HEK293 (cell line): Measurements from ENCODE around the gene PLCB3.

Source experiments
- BCL11A ChIP-seq: fragments of 450-650 bp; formaldehyde crosslinking; IDR thresholded peaks from 2 replicates; pipeline ENCODE4 v1.5.1; 2016; ENCODE audit warnings: low read depth, missing biosample characterization, missing genetic modification characterization
- CTCF ChIP-seq: fragments of 450-650 bp; formaldehyde crosslinking; IDR thresholded peaks from 2 replicates; pipeline ENCODE4 v1.5.1; 2016; ENCODE audit warnings: missing biosample characterization, missing genetic modification characterization
- GFI1B ChIP-seq: fragments of 450-650 bp; formaldehyde crosslinking; IDR thresholded peaks from 2 replicates; pipeline ENCODE4 v1.5.1; 2016; ENCODE audit warnings: missing biosample characterization, missing genetic modification characterization
- GLIS2 ChIP-seq: fragments of 450-650 bp; formaldehyde crosslinking; IDR thresholded peaks from 2 replicates; pipeline ENCODE4 v1.5.1; 2016; ENCODE audit warnings: missing biosample characterization, missing genetic modification characterization
- HOXC10 ChIP-seq: sonication (generic); formaldehyde crosslinking; IDR thresholded peaks from 2 replicates; pipeline ENCODE4 v1.8.1; 2023; ENCODE audit warnings: mild to moderate bottlenecking, missing genetic modification reagents
- HOXD13 ChIP-seq: sonication (generic); formaldehyde crosslinking; IDR thresholded peaks from 2 replicates; pipeline ENCODE4 v1.8.0; 2022; ENCODE audit warnings: missing genetic modification reagents, borderline replicate concordance
- KLF10 ChIP-seq: fragments of 450-650 bp; IDR thresholded peaks from 2 replicates; pipeline ENCODE4 v1.5.1; 2018; ENCODE audit warnings: missing biosample characterization, mild to moderate bottlenecking, missing genetic modification characterization
- KLF7 ChIP-seq: fragments of 450-650 bp; formaldehyde crosslinking; IDR thresholded peaks from 2 replicates; pipeline ENCODE4 v1.5.1; 2016; ENCODE audit warnings: missing biosample characterization, missing genetic modification characterization, borderline replicate concordance
- OVOL3 ChIP-seq: fragments of 450-650 bp; formaldehyde crosslinking; IDR thresholded peaks from 2 replicates; pipeline ENCODE4 v1.5.1; 2016; ENCODE audit warnings: missing biosample characterization, missing genetic modification characterization
- PRDM10 ChIP-seq: fragments of 450-650 bp; formaldehyde crosslinking; IDR thresholded peaks from 2 replicates; pipeline ENCODE4 v1.5.1; 2016; ENCODE audit warnings: missing biosample characterization, missing genetic modification characterization
- PRDM6 ChIP-seq: fragments of 450-650 bp; formaldehyde crosslinking; IDR thresholded peaks from 2 replicates; pipeline ENCODE4 v1.5.1; 2017; ENCODE audit warnings: missing biosample characterization, missing genetic modification characterization
- SALL2 ChIP-seq: fragments of 450-650 bp; formaldehyde crosslinking; IDR thresholded peaks from 2 replicates; pipeline ENCODE4 v1.5.0; 2017; ENCODE audit warnings: missing biosample characterization, mild to moderate bottlenecking, missing genetic modification characterization, borderline replicate concordance
- SCRT1 ChIP-seq: fragments of 450-650 bp; formaldehyde crosslinking; IDR thresholded peaks from 2 replicates; pipeline ENCODE4 v1.5.1; 2016; ENCODE audit warnings: missing biosample characterization, missing genetic modification characterization, borderline replicate concordance
- SCRT2 ChIP-seq: fragments of 450-650 bp; formaldehyde crosslinking; IDR thresholded peaks from 2 replicates; pipeline ENCODE4 v1.5.1; 2016; ENCODE audit warnings: missing biosample characterization, missing genetic modification characterization
- ZBTB21 ChIP-seq: fragments of 450-650 bp; formaldehyde crosslinking; IDR thresholded peaks from 2 replicates; pipeline ENCODE4 v1.5.1; 2017; ENCODE audit warnings: missing biosample characterization, missing genetic modification characterization
- ZNF10 ChIP-seq: fragments of 450-650 bp; formaldehyde crosslinking; IDR thresholded peaks from 2 replicates; pipeline ENCODE4 v1.5.1; 2017; ENCODE audit warnings: missing biosample characterization, missing genetic modification characterization
- ZNF138 ChIP-seq: fragments of 450-650 bp; formaldehyde crosslinking; IDR thresholded peaks from 2 replicates; pipeline ENCODE4 v1.5.1; 2016; ENCODE audit warnings: missing biosample characterization, missing genetic modification characterization, borderline replicate concordance
- ZNF155 ChIP-seq: fragments of 450-650 bp; formaldehyde crosslinking; IDR thresholded peaks from 2 replicates; pipeline ENCODE4 v1.5.1; 2016; ENCODE audit warnings: missing biosample characterization, missing genetic modification characterization
- ZNF211 ChIP-seq: fragments of 450-650 bp; formaldehyde crosslinking; IDR thresholded peaks from 2 replicates; pipeline ENCODE4 v1.5.1; 2016; ENCODE audit warnings: low read depth, missing biosample characterization, missing genetic modification characterization
- ZNF214 ChIP-seq: fragments of 450-650 bp; formaldehyde crosslinking; IDR thresholded peaks from 2 replicates; pipeline ENCODE4 v1.5.1; 2017; ENCODE audit warnings: missing biosample characterization, mild to moderate bottlenecking, missing genetic modification characterization, borderline replicate concordance
- ZNF223 ChIP-seq: fragments of 450-650 bp; formaldehyde crosslinking; IDR thresholded peaks from 2 replicates; pipeline ENCODE4 v1.5.1; 2016; ENCODE audit warnings: missing biosample characterization, missing genetic modification characterization
- ZNF302 ChIP-seq: fragments of 450-650 bp; formaldehyde crosslinking; IDR thresholded peaks from 2 replicates; pipeline ENCODE4 v1.5.1; 2016; ENCODE audit warnings: missing biosample characterization, missing genetic modification characterization, low read depth
- ZNF513 ChIP-seq: fragments of 450-650 bp; IDR thresholded peaks from 2 replicates; pipeline ENCODE4 v1.5.1; 2018; ENCODE audit warnings: missing biosample characterization, missing genetic modification characterization
- ZNF560 ChIP-seq: fragments of 450-650 bp; formaldehyde crosslinking; IDR thresholded peaks from 2 replicates; pipeline ENCODE4 v1.5.1; 2017; ENCODE audit warnings: missing biosample characterization, missing genetic modification characterization, borderline replicate concordance
- ZNF561 ChIP-seq: fragments of 450-650 bp; IDR thresholded peaks from 2 replicates; pipeline ENCODE4 v1.5.1; 2018; ENCODE audit warnings: missing biosample characterization, missing genetic modification characterization, borderline replicate concordance
- ZNF571 ChIP-seq: fragments of 450-650 bp; formaldehyde crosslinking; IDR thresholded peaks from 2 replicates; pipeline ENCODE4 v1.5.0; 2017; ENCODE audit warnings: missing biosample characterization, missing genetic modification characterization
- ZNF621 ChIP-seq: fragments of 450-650 bp; formaldehyde crosslinking; IDR thresholded peaks from 2 replicates; pipeline ENCODE4 v1.5.1; 2017; ENCODE audit warnings: missing biosample characterization, missing genetic modification characterization
- TF ChIP-seq, protein P1 (sequence below): fragments of 450-650 bp; formaldehyde crosslinking; IDR thresholded peaks from 2 replicates; pipeline ENCODE4 v1.5.1; 2016; ENCODE audit warnings: missing biosample characterization, missing genetic modification characterization

PLCB3 gene

DNA sequence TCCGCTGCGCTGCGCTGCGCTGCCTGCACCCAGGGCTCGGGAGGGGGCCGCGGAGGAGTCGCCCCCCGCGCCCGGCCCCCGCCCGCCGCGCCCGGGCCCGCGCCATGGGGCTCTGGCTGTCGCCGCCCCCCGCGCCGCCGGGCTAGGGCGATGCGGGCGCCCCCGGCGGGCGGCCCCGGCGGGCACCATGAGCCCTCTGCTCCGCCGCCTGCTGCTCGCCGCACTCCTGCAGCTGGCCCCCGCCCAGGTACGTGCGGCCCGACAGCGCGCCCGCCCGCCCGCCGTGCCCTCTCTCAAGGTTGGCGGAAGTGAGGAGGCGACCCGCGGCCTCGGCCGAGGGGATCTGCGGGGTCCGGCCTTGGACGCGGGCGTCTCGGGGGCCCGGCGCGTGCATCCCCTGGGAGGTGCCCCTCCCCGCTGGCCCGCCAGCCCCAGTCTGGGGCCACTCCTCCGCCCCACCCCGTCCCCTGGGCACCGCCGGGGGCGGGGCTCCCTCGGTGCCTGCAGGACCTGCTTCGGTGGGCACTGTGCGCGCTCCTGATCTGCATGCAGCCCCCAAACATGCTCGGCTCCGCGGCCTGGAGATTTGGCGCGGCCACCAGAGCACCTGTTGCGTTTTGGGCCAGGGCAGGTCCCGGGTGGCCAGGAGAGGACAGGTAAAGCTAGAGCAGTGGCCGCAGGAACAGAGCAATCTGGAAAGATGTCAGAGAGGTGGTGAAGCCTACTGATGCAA, 16.5 kb upstream of the PLCB3 start (continued):
- TF ChIP-seq PRDM10 (no peak), ZNF561 (tag by site-specific recombination) (no peak), ZNF513 (no peak), SCRT1 (tag by site-specific recombination) (peak; percentile 72; the same call in 1 of the 2 replicates), SCRT2 (tag by site-specific recombination) (peak; percentile 93), PRDM6 (tag by site-specific recombination) (no peak), HOXD13 (CRISPR knock-in tag) (no peak), ZNF214 (no peak), ZNF302 (tag by site-specific recombination) (no peak), HOXC10 (CRISPR knock-in tag) (no peak), ZNF223 (tag by site-specific recombination) (no peak), ZNF621 (tag by site-specific recombination) (no peak), KLF10 (peak; percentile 73; the same call in 1 of the 2 replicates), KLF7 (tag by site-specific recombination) (no peak; the same call in 1 of the 2 replicates), ZNF560 (tag by site-specific recombination) (no peak), GFI1B (tag by site-specific recombination) (no peak), ZNF155 (no peak), ZNF571 (tag by site-specific recombination) (no peak), ZNF10 (tag by site-specific recombination) (no peak), CTCF (tag by site-specific recombination) (no peak), SALL2 (tag by site-specific recombination) (no peak), GLIS2 (tag by site-specific recombination) (peak; percentile 68), ZNF138 (tag by site-specific recombination) (no peak), ZBTB21 (tag by site-specific recombination) (no peak), OVOL3 (no peak), BCL11A (tag by site-specific recombination) (no peak), ZNF211 (tag by site-specific recombination) (no peak)
- TF ChIP-seq, protein P1, sequence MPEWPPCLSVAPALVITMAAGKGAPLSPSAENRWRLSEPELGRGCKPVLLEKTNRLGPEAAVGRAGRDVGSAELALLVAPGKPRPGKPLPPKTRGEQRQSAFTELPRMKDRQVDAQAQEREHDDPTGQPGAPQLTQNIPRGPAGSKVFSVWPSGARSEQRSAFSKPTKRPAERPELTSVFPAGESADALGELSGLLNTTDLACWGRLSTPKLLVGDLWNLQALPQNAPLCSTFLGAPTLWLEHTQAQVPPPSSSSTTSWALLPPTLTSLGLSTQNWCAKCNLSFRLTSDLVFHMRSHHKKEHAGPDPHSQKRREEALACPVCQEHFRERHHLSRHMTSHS: no peak
